ENCODE measurements around the gene TRMT2B.

The TRMT2B gene

GRCh38 chrX:100969408-100969807 is 82.5 kb downstream of the TRMT2B start, which contains the start of gene ARL13A:
Gene ARL13A, plus strand, starts transcription at chrX:100969708. Its CDS starts 3,982 bp downstream, at chrX:100973690.
- no peak within 1 kb of the TSS for H3K4me3 ChIP-seq (ENCODE audit: control insufficient read depth, low read depth, low read length)
- DNase-seq (ENCODE audit: low read depth) = no peak
- TF ChIP-seq, protein P1, sequence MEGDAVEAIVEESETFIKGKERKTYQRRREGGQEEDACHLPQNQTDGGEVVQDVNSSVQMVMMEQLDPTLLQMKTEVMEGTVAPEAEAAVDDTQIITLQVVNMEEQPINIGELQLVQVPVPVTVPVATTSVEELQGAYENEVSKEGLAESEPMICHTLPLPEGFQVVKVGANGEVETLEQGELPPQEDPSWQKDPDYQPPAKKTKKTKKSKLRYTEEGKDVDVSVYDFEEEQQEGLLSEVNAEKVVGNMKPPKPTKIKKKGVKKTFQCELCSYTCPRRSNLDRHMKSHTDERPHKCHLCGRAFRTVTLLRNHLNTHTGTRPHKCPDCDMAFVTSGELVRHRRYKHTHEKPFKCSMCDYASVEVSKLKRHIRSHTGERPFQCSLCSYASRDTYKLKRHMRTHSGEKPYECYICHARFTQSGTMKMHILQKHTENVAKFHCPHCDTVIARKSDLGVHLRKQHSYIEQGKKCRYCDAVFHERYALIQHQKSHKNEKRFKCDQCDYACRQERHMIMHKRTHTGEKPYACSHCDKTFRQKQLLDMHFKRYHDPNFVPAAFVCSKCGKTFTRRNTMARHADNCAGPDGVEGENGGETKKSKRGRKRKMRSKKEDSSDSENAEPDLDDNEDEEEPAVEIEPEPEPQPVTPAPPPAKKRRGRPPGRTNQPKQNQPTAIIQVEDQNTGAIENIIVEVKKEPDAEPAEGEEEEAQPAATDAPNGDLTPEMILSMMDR (IDR thresholded peaks at IDR 0.05; ENCODE audit: control insufficient read depth, insufficient read depth, low read depth, low read length, missing control alignments) = no peak

GRCh38 chrX:100964362-100964761 is 87.5 kb downstream of the TRMT2B start:
- no peak overlapping the region for H3K4me3 ChIP-seq (ENCODE audit: control insufficient read depth, low read depth, low read length)
- DNase-seq (ENCODE audit: low read depth) = no peak
- TF ChIP-seq, protein P1 (IDR thresholded peaks at IDR 0.05; ENCODE audit: control insufficient read depth, insufficient read depth, low read depth, low read length, missing control alignments) = no peak

DNA sequence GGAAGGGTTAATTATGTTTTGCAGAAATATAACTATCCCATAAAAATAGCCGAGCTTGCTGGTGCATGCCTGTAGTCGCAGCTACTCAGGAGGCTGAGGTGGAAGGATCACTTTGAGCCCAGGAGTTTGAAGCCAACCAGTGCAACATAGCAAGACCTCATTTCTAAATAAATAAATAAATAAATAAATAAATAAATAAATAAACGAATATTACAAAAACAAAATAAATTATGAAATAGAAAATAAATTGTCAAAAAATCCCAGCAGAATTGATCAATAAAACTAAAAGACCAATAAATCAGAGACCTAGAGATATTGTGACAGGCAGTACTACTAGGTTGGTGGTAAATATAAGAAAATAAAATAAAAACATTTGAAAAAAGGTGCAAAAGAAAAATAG is 89.1 kb downstream of the TRMT2B start:
- no peak overlapping the region for H3K4me3 ChIP-seq (ENCODE audit: control insufficient read depth, low read depth, low read length)
- DNase-seq (ENCODE audit: low read depth) = no peak
- TF ChIP-seq, protein P1 (IDR thresholded peaks at IDR 0.05; ENCODE audit: control insufficient read depth, insufficient read depth, low read depth, low read length, missing control alignments) = no peak

Data from AG09309 (cell line).